ENCODE data around the gene SETBP1. TPM values are rescaled to one million over a fixed set of nuclear protein-coding genes. Genes with fewer than 3 reads are reported as not detected.

The SETBP1 gene
- total RNA-seq, 1 experiment from 2014 or later, result 9.6 TPM

- TF ChIP-seq ARID4B (CRISPR knock-in tag; IDR thresholded peaks at IDR 0.05; ENCODE audit: borderline replicate concordance), result no peak
- TF ChIP-seq ZNF671 (CRISPR knock-in tag; IDR thresholded peaks at IDR 0.05), result no peak
- TF ChIP-seq ATF2 (CRISPR knock-in tag; IDR thresholded peaks at IDR 0.05; ENCODE audit: borderline replicate concordance, low read depth), result no peak
These were observed 200.9 kb downstream of the SETBP1 start (continued) for GRCh38 chr18:44881461-44882162.

GRCh38 chr18:44882163-44882868 lies 201.6 kb downstream of the SETBP1 start:
- ChIA-PET POLR2A (interaction anchor here (0.6 kb wide), 1 partner anchor 55 kb away, joined by 3 read pairs; no protein-coding TSS in a partner anchor), CTCF (no interaction called here)
- no peak for ATAC-seq
- Mint-ChIP-seq H3K36me3 (peaks cover 16% of the 10 kb centered on the region), H3K27ac (no peak overlapping the region), H3K9me3 (peaks cover 16% of the 10 kb centered on the region), H3K4me3 (no peak overlapping the region), H3K27me3 (ENCODE audit: low read depth) (no peaks in the 10 kb centered on the region; the same call in 1 of the 2 replicates), H3K4me1 (peaks cover 16% of the 10 kb centered on the region)
- TF ChIP-seq USF2 (CRISPR knock-in tag; IDR thresholded peaks at IDR 0.05) (no peak), OVOL2 (CRISPR knock-in tag; IDR thresholded peaks at IDR 0.05; ENCODE audit: borderline replicate concordance) (no peak), FOXK1 (CRISPR knock-in tag; IDR thresholded peaks at IDR 0.05) (no peak), TEAD1 (CRISPR knock-in tag; IDR thresholded peaks at IDR 0.05) (no peak), E2F5 (CRISPR knock-in tag; IDR thresholded peaks at IDR 0.05) (no peak), IRF1 (CRISPR knock-in tag; IDR thresholded peaks at IDR 0.05) (no peak), ZBTB21 (CRISPR knock-in tag; IDR thresholded peaks at IDR 0.05; ENCODE audit: borderline replicate concordance) (no peak), ZMAT4 (CRISPR knock-in tag; IDR thresholded peaks at IDR 0.05) (no peak), NFE2L1 (CRISPR knock-in tag; IDR thresholded peaks at IDR 0.05) (no peak), ZNF532 (CRISPR knock-in tag; IDR thresholded peaks at IDR 0.05; ENCODE audit: borderline replicate concordance) (no peak), IRF2 (CRISPR knock-in tag; IDR thresholded peaks at IDR 0.05; ENCODE audit: borderline replicate concordance, low read depth) (no peak), CTCF (IDR thresholded peaks at IDR 0.05) (no peak), ATF2 (CRISPR knock-in tag; IDR thresholded peaks at IDR 0.05; ENCODE audit: borderline replicate concordance, low read depth) (no peak), SOX15 (CRISPR knock-in tag; IDR thresholded peaks at IDR 0.05) (no peak)
- no peak for DNase-seq (ENCODE audit: low spot score)
